ENCODE results near the gene FARS2.

DNA sequence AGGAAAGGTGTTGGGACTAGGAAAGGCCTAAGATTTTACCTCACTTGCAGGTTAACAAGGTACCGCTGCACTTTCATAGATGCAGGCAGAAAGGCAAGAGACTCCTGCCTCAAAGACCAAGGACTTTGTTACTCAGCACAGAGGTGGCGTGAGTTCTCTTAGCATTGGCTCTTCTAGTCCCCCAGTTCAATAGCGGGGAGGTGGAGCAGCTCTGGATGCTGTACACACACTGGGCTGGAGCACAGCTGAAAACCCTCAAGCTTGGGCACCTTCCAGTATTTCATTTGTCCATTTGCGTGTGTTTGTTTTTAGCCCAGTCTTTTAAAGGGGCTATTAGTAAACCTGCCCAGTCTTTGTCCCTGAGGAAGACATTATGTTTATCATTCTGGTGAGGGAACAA lies 345.2 kb downstream of the FARS2 start:
- TF ChIP-seq, protein P1, sequence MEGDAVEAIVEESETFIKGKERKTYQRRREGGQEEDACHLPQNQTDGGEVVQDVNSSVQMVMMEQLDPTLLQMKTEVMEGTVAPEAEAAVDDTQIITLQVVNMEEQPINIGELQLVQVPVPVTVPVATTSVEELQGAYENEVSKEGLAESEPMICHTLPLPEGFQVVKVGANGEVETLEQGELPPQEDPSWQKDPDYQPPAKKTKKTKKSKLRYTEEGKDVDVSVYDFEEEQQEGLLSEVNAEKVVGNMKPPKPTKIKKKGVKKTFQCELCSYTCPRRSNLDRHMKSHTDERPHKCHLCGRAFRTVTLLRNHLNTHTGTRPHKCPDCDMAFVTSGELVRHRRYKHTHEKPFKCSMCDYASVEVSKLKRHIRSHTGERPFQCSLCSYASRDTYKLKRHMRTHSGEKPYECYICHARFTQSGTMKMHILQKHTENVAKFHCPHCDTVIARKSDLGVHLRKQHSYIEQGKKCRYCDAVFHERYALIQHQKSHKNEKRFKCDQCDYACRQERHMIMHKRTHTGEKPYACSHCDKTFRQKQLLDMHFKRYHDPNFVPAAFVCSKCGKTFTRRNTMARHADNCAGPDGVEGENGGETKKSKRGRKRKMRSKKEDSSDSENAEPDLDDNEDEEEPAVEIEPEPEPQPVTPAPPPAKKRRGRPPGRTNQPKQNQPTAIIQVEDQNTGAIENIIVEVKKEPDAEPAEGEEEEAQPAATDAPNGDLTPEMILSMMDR (IDR thresholded peaks at IDR 0.05) = no peak
- no peak for TF ChIP-seq POLR2A (IDR thresholded peaks at IDR 0.05)

Data from vagina (tissue), 2 donors.